K562 (cell line): ENCODE data around the gene ACTN3. TPM values are rescaled to one million over a fixed set of nuclear protein-coding genes. Genes with fewer than 3 reads are reported as not detected.

Experiments
- ARID2 ChIP-seq: fragments of 450-650 bp; IDR thresholded peaks from 2 replicates; pipeline ENCODE4 v1.6.1; 2017; ENCODE audit warnings: antibody characterized with exemption, mild to moderate bottlenecking
- ATF4 ChIP-seq: fragments of 450-650 bp; formaldehyde crosslinking; IDR thresholded peaks from 2 replicates; pipeline ENCODE4 v1.4.0; 2022; ENCODE audit warnings: mild to moderate bottlenecking, moderate library complexity
- BCOR ChIP-seq: fragments of 450-650 bp; IDR thresholded peaks from 2 replicates; pipeline ENCODE4 v1.6.1; 2016
- BRCA1 ChIP-seq, 2 experiments: fragments of 450-650 bp in 1 of 2; sonication (generic) in 1 of 2; formaldehyde crosslinking in 1 of 2; IDR thresholded peaks; 2 replicates each; pipeline versions ENCODE4 v1.5.0 to v1.6.1; 2017 to 2020; ENCODE audit warnings: mild to moderate bottlenecking in 1 of 2, missing genetic modification reagents in 1 of 2
- E2F4 ChIP-seq: sonication (generic); formaldehyde crosslinking; IDR thresholded peaks from 2 replicates; pipeline ENCODE4 v1.8.0; 2022; ENCODE audit warnings: mild to moderate bottlenecking, low read depth, missing genetic modification reagents
- FOXK2 ChIP-seq, 2 experiments: fragments of 450-650 bp; IDR thresholded peaks in 1 of 2; conservative IDR thresholded peaks in 1 of 2; 2 replicates each; pipeline ENCODE4 v1.6.1; 2016; ENCODE audit warnings: low read depth in 2 of 2, mild to moderate bottlenecking in 1 of 2
- HMGN3 ChIP-seq: IDR thresholded peaks from 2 replicates; pipeline ENCODE4 v1.6.1; 2011; ENCODE audit warnings: borderline replicate concordance, low read depth, mild to moderate bottlenecking, mixed read lengths, low read length; ENCODE audit not compliant: insufficient read length; ENCODE audit errors: extremely low read depth
- HNRNPH1 ChIP-seq: fragments of 200-400 bp; formaldehyde crosslinking; optimal IDR thresholded peaks from 2 replicates; pipeline ENCODE3; 2017; ENCODE audit warnings: low read depth, mild to moderate bottlenecking, low read length, moderate library complexity
- JUNB ChIP-seq: fragments of 450-650 bp; formaldehyde crosslinking; conservative IDR thresholded peaks from 2 replicates; pipeline ENCODE4 v1.4.0; 2020; ENCODE audit warnings: mild to moderate bottlenecking
- NKRF ChIP-seq: fragments of 450-650 bp; IDR thresholded peaks from 2 replicates; pipeline ENCODE4 v1.6.1; 2016; ENCODE audit warnings: borderline replicate concordance
- NR1H2 ChIP-seq: sonication (generic); formaldehyde crosslinking; IDR thresholded peaks from 2 replicates; pipeline ENCODE4 v1.4.0; 2020; ENCODE audit warnings: mild to moderate bottlenecking, missing genetic modification reagents
- NR2C1 ChIP-seq, 2 experiments: fragments of 450-650 bp; IDR thresholded peaks; 2 replicates each; pipeline ENCODE4 v1.6.1; 2017; ENCODE audit warnings: mild to moderate bottlenecking in 2 of 2, antibody characterized with exemption in 1 of 2, inconsistent platforms in 1 of 2, missing compliant biosample characterization in 1 of 2, missing genetic modification characterization in 1 of 2
- NUFIP1 ChIP-seq: fragments of 450-650 bp; IDR thresholded peaks from 2 replicates; pipeline ENCODE4 v1.6.1; 2018; ENCODE audit not compliant: partially characterized antibody
- PYGO2 ChIP-seq: fragments of 450-650 bp; IDR thresholded peaks from 2 replicates; pipeline ENCODE4 v1.6.1; 2016; ENCODE audit warnings: mild to moderate bottlenecking, missing genetic modification characterization, moderate library complexity, missing compliant biosample characterization
- SMAD1 ChIP-seq: fragments of 150-350 bp; IDR thresholded peaks from 2 replicates; pipeline ENCODE4 v1.6.1; 2014; ENCODE audit warnings: low read length, low read depth; ENCODE audit not compliant: partially characterized antibody
- SMARCA4 ChIP-seq: fragments of 450-650 bp; IDR thresholded peaks from 2 replicates; pipeline ENCODE4 v1.6.1; 2016
- STAT5B ChIP-seq: fragments of 250-450 bp; sonication (Bioruptor Pico); IDR thresholded peaks from 2 replicates; pipeline ENCODE4 v1.8.0; 2021; ENCODE audit warnings: mild to moderate bottlenecking, inconsistent platforms
- TSC22D4 ChIP-seq: fragments of 450-650 bp; IDR thresholded peaks from 2 replicates; pipeline ENCODE4 v1.6.1; 2016; ENCODE audit warnings: missing genetic modification characterization, missing biosample characterization, control low read depth
- USF1 ChIP-seq: sonication (generic); formaldehyde crosslinking; IDR thresholded peaks from 2 replicates; pipeline ENCODE4 v1.9.0; 2022; ENCODE audit warnings: mild to moderate bottlenecking, missing genetic modification reagents
- XRCC4 ChIP-seq: IDR thresholded peaks from one replicate; pipeline ENCODE4 v1.6.1; 2011; ENCODE audit not compliant: insufficient read depth, insufficient read length; ENCODE audit errors: extremely low read depth
- ZBTB26 ChIP-seq: fragments of 450-650 bp; formaldehyde crosslinking; IDR thresholded peaks from 2 replicates; pipeline ENCODE4 v1.4.0; 2022; ENCODE audit warnings: missing genetic modification characterization
- ZBTB8A ChIP-seq: fragments of 450-650 bp; IDR thresholded peaks from 2 replicates; pipeline ENCODE4 v1.6.1; 2018; ENCODE audit warnings: mild to moderate bottlenecking, moderate library complexity; ENCODE audit not compliant: partially characterized antibody
- ZNF444 ChIP-seq: fragments of 250-450 bp; sonication (Bioruptor Pico); IDR thresholded peaks from 2 replicates; pipeline ENCODE4 v1.4.0; 2020; ENCODE audit warnings: mild to moderate bottlenecking, moderate library complexity
- ZNF699 ChIP-seq: fragments of 250-450 bp; sonication (Bioruptor Pico); IDR thresholded peaks from 2 replicates; pipeline ENCODE4 v1.8.0; 2021; ENCODE audit warnings: mild to moderate bottlenecking, moderate library complexity; ENCODE audit not compliant: insufficient replicate concordance
- polyA plus RNA-seq, 8 experiments: library from polyadenylated mRNA; depleted of rRNA in 4 of 8; stranded (reverse) in 5 of 8; unstranded in 3 of 8; fragments of >200 nt; fragmentation: Nextera tagmentation in 2 of 8; fragmentation: Illumina TruSeq in 1 of 8; extraction: Ambion mirVana in 2 of 8; extraction: Trizol in 1 of 8; gene quantifications; 2 replicates each; pipeline versions ENCODE4 v1.2.1 to v1.2.3, GENCODE V29; 2011 to 2014; ENCODE audit warnings: inconsistent platforms in 1 of 8, missing spikeins in 1 of 8
- total RNA-seq, 7 experiments: library from RNA; depleted of rRNA in 6 of 7; stranded (reverse); fragments of >200 nt in 6 of 7; fragmentation: Illumina TruSeq in 2 of 7; extraction: Trizol in 2 of 7; gene quantifications; 2 replicates each; pipeline versions ENCODE4 v1.2.1 to v1.2.3, GENCODE V29; 2011 to 2021; ENCODE audit warnings: low replicate concordance in 1 of 7

Gene ACTN3
- total and polyA plus RNA-seq, 9 of the 15 experiments (the other 6 are each of a cell fraction or from before 2014, with no cell fraction given), result not detected

- no peak for TF ChIP-seq TSC22D4 (tag)
- no peak for TF ChIP-seq ATF4 (CRISPR knock-in tag)
- no peak for TF ChIP-seq PYGO2 (tag)
- no peak for TF ChIP-seq ZBTB26 (CRISPR knock-in tag)
- TF ChIP-seq STAT5B (CRISPR knock-in tag), result no peak
- no peak for TF ChIP-seq NKRF
- peak; percentile 100 for TF ChIP-seq BCOR
- TF ChIP-seq NUFIP1, result no peak
- no peak for TF ChIP-seq NR2C1 (IDR thresholded peaks at IDR 0.05)
- TF ChIP-seq NR2C1 (tag; IDR thresholded peaks at IDR 0.05), result no peak
- TF ChIP-seq ZNF444 (CRISPR knock-in tag), result no peak
- TF ChIP-seq HNRNPH1, result no peak
- TF ChIP-seq FOXK2 (conservative IDR thresholded peaks at IDR 0.05 in 1 of 2, IDR thresholded peaks at IDR 0.05 in 1 of 2; ENCODE audit: low read depth in 2 of 2), result no peak
- no peak for TF ChIP-seq E2F4
- no peak for TF ChIP-seq ZBTB8A
- no peak for TF ChIP-seq SMARCA4
- TF ChIP-seq XRCC4, result no peak
- no peak for TF ChIP-seq BRCA1 (IDR thresholded peaks at IDR 0.05)
- no peak for TF ChIP-seq BRCA1 (CRISPR knock-in tag; IDR thresholded peaks at IDR 0.05)
- no peak for TF ChIP-seq HMGN3
- TF ChIP-seq ARID2, result no peak
- TF ChIP-seq NR1H2 (CRISPR knock-in tag), result no peak
- TF ChIP-seq SMAD1, result no peak
- no peak for TF ChIP-seq ZNF699
- TF ChIP-seq JUNB (CRISPR knock-in tag), result no peak
- TF ChIP-seq USF1 (CRISPR knock-in tag), result no peak
Measured at GRCh38 chr11:66546368-66546965, at the start of gene ACTN3 (continued).
